GM23338 (cell line): ENCODE data around the gene SEMA6D. TPM values are rescaled to one million over a fixed set of nuclear protein-coding genes. Genes with fewer than 3 reads are reported as not detected.

ENCODE experiments used
- ATAC-seq: fragments of 200-7000 bp; cut with Tn5 transposase; 3 replicates; pipeline ENCODE4 v1.9.1; 2020
- DNase-seq: peaks from one replicate; pipeline ENCODE4 v3.0.0-alpha.2; 2015; ENCODE audit warnings: low spot score
- H2AFZ ChIP-seq: fragments of 200-600 bp; sonication (generic); 2 replicates; pipeline ENCODE4 v1.8.0; 2016; ENCODE audit warnings: antibody characterized with exemption, mild to moderate bottlenecking, moderate library complexity
- H3F3A ChIP-seq: fragments of 200-600 bp; sonication (generic); replicated peaks from 2 replicates; pipeline ENCODE4 v1.8.0; 2017; ENCODE audit warnings: antibody characterized with exemption, mixed run types, low read depth
- H3K27ac ChIP-seq: fragments of 200-600 bp; sonication (generic); 2 replicates; pipeline ENCODE4 v1.6.1; 2016; ENCODE audit warnings: low read depth
- H3K27me3 ChIP-seq: fragments of 200-600 bp; sonication (generic); 2 replicates; pipeline ENCODE4 v1.8.0; 2016; ENCODE audit warnings: mild to moderate bottlenecking, mixed run types, moderate library complexity; ENCODE audit not compliant: insufficient read depth
- H3K36me3 ChIP-seq: fragments of 200-600 bp; sonication (generic); 2 replicates; pipeline ENCODE4 v1.8.0; 2016; ENCODE audit warnings: mild to moderate bottlenecking; ENCODE audit not compliant: insufficient read depth
- H3K4me1 ChIP-seq: fragments of 200-600 bp; sonication (generic); 2 replicates; pipeline ENCODE4 v1.8.0; 2016; ENCODE audit warnings: mild to moderate bottlenecking, moderate library complexity; ENCODE audit not compliant: insufficient read depth
- H3K4me2 ChIP-seq: fragments of 200-600 bp; sonication (generic); 2 replicates; pipeline ENCODE4 v1.7.1; 2017; ENCODE audit warnings: mixed run types
- H3K4me3 ChIP-seq: fragments of 200-600 bp; sonication (generic); 2 replicates; pipeline ENCODE4 v1.6.1; 2016; ENCODE audit warnings: mixed run types
- H3K79me2 ChIP-seq: fragments of 200-600 bp; sonication (generic); replicated peaks from 2 replicates; pipeline ENCODE4 v1.8.0; 2017; ENCODE audit warnings: mild to moderate bottlenecking; ENCODE audit not compliant: insufficient read depth
- H3K9me2 ChIP-seq: fragments of 200-600 bp; sonication (generic); 2 replicates; pipeline ENCODE4 v1.8.0; 2017; ENCODE audit not compliant: insufficient read depth
- H4K20me1 ChIP-seq: fragments of 200-600 bp; sonication (generic); replicated peaks from 2 replicates; pipeline ENCODE4 v1.8.0; 2017; ENCODE audit warnings: mild to moderate bottlenecking; ENCODE audit not compliant: insufficient read depth
- H3K27ac Mint-ChIP-seq: 2 replicates; pipeline ENCODE4 v1.8.0; 2020; ENCODE audit warnings: inconsistent platforms, mild to moderate bottlenecking, moderate library complexity, mixed read lengths
- H3K27me3 Mint-ChIP-seq: 3 replicates; pipeline ENCODE4 v1.8.0; 2022; ENCODE audit warnings: low read depth, mild to moderate bottlenecking, moderate library complexity, mixed read lengths, inconsistent platforms; ENCODE audit not compliant: insufficient read depth, poor library complexity
- H3K36me3 Mint-ChIP-seq: 3 replicates; pipeline ENCODE4 v1.8.0; 2021; ENCODE audit warnings: low read depth, mild to moderate bottlenecking, inconsistent platforms, moderate library complexity, mixed read lengths
- H3K4me1 Mint-ChIP-seq: 3 replicates; pipeline ENCODE4 v1.8.0; 2020; ENCODE audit warnings: mild to moderate bottlenecking, inconsistent platforms, mixed read lengths
- H3K4me3 Mint-ChIP-seq: 3 replicates; pipeline ENCODE4 v1.8.0; 2021; ENCODE audit warnings: moderate library complexity, mild to moderate bottlenecking, inconsistent platforms, mixed read lengths
- H3K9me3 Mint-ChIP-seq: 3 replicates; pipeline ENCODE4 v1.8.0; 2020; ENCODE audit warnings: moderate library complexity, mild to moderate bottlenecking, inconsistent platforms, mixed read lengths
- CREB1 ChIP-seq: fragments of 250-450 bp; sonication (Bioruptor Pico); IDR thresholded peaks from 2 replicates; pipeline ENCODE4 v1.5.0; 2020; ENCODE audit warnings: low read depth, mild to moderate bottlenecking, moderate library complexity
- CTCF ChIP-seq, 2 experiments: fragments of 200-600 bp in 1 of 2; sonication (generic) in 1 of 2; conservative IDR thresholded peaks; 2 replicates each; pipeline versions ENCODE4 v1.5.1 to v1.6.1; 2016 to 2017; ENCODE audit warnings: antibody characterized with exemption in 2 of 2, low read depth in 2 of 2, mild to moderate bottlenecking in 2 of 2, moderate library complexity in 1 of 2
- EZH2 ChIP-seq: fragments of 200-600 bp; sonication (generic); IDR thresholded peaks from one replicate; pipeline ENCODE4 v1.8.0; 2017; ENCODE audit warnings: antibody characterized with exemption, mild to moderate bottlenecking, low read depth; ENCODE audit not compliant: unreplicated experiment
- EZH2phosphoT487 ChIP-seq: fragments of 200-600 bp; sonication (generic); IDR thresholded peaks from one replicate; pipeline ENCODE4 v1.8.1; 2018; ENCODE audit warnings: antibody characterized with exemption; ENCODE audit not compliant: unreplicated experiment
- JUNB ChIP-seq: IDR thresholded peaks from one replicate; pipeline ENCODE4 v1.6.1; 2016; ENCODE audit warnings: antibody characterized with exemption; ENCODE audit not compliant: unreplicated experiment
- NANOG ChIP-seq: IDR thresholded peaks from 2 replicates; pipeline ENCODE4 v1.6.1; 2016; ENCODE audit warnings: antibody characterized with exemption, borderline replicate concordance
- POLR2AphosphoS5 ChIP-seq: IDR thresholded peaks from 2 replicates; pipeline ENCODE4 v1.6.1; 2016; ENCODE audit warnings: antibody characterized with exemption, low read depth
- REST ChIP-seq: IDR thresholded peaks from one replicate; pipeline ENCODE4 v1.6.1; 2018; ENCODE audit warnings: antibody characterized with exemption; ENCODE audit not compliant: unreplicated experiment
- STAT1 ChIP-seq: IDR thresholded peaks from one replicate; pipeline ENCODE4 v1.6.1; 2016; ENCODE audit warnings: antibody characterized with exemption; ENCODE audit not compliant: unreplicated experiment
- ZNF114 ChIP-seq: fragments of 250-450 bp; sonication (Bioruptor Pico); IDR thresholded peaks from 2 replicates; pipeline ENCODE4 v1.5.0; 2020; ENCODE audit warnings: mild to moderate bottlenecking, moderate library complexity
- ZNF331 ChIP-seq: fragments of 250-450 bp; sonication (Bioruptor Pico); IDR thresholded peaks from 2 replicates; pipeline ENCODE4 v1.5.0; 2020; ENCODE audit warnings: low read depth, mild to moderate bottlenecking, moderate library complexity
- ZNF462 ChIP-seq: fragments of 250-450 bp; sonication (Bioruptor Pico); IDR thresholded peaks from 2 replicates; pipeline ENCODE4 v1.5.0; 2020; ENCODE audit warnings: mild to moderate bottlenecking, moderate library complexity
- polyA plus RNA-seq: library from polyadenylated mRNA; unstranded; fragments of >200 nt; fragmentation: Nextera tagmentation; extraction: Ambion mirVana; gene quantifications from 2 replicates; pipeline ENCODE4 v1.2.1, GENCODE V29; 2016
- total RNA-seq: library from RNA; depleted of rRNA; stranded (reverse); fragments of >200 nt; shearing (Covaris generic); gene quantifications from 2 replicates; pipeline ENCODE4 v1.2.3, GENCODE V29; 2014

SEMA6D gene
- total and polyA plus RNA-seq, 2 experiments from 2014 or later = 0.37 to 0.97 TPM

- Histone ChIP-seq H3K4me3 (no peak overlapping the region), H3F3A (no peaks in the 10 kb centered on the region), H3K27ac (no peak overlapping the region), H4K20me1 (no peaks in the 10 kb centered on the region), H3K36me3 (no peaks in the 10 kb centered on the region), H3K4me2 (no peak overlapping the region), H3K9me2 (0 out of 2 replicates have a peak, but pooled peaks cover 5% of the 10 kb centered on the region), H2AFZ (no peak overlapping the region), H3K27me3 (no peaks in the 10 kb centered on the region), H3K4me1 (no peaks in the 10 kb centered on the region), H3K79me2 (no peaks in the 10 kb centered on the region)
- Mint-ChIP-seq H3K9me3 (no peaks in the 10 kb centered on the region), H3K27me3 (peaks cover 3% of the 10 kb centered on the region), H3K4me3 (no peak overlapping the region), H3K36me3 (no peaks in the 10 kb centered on the region), H3K4me1 (no peaks in the 10 kb centered on the region), H3K27ac (no peak overlapping the region)
- no peak for TF ChIP-seq ZNF331 (CRISPR knock-in tag)
- TF ChIP-seq POLR2AphosphoS5 = no peak
- TF ChIP-seq ZNF114 (CRISPR knock-in tag) = no peak
- no peak for TF ChIP-seq CTCF (conservative IDR thresholded peaks at IDR 0.05; ENCODE audit: low read depth in 2 of 2)
- no peak for TF ChIP-seq REST
- no peak for TF ChIP-seq STAT1
- no peak for TF ChIP-seq EZH2phosphoT487
- TF ChIP-seq EZH2 = no peak
- no peak for TF ChIP-seq CREB1 (CRISPR knock-in tag)
- TF ChIP-seq JUNB = no peak
- TF ChIP-seq ZNF462 (CRISPR knock-in tag) = no peak
- no peak for TF ChIP-seq NANOG
- DNase-seq (no peak), ATAC-seq (no peak)
These were observed 86.5 kb downstream of the SEMA6D start for GRCh38 chr15:47803767-47804166.
